HCT116 (cell line): Measurements from ENCODE around the gene BDNF. TPM values are rescaled to one million over a fixed set of nuclear protein-coding genes. Genes with fewer than 3 reads are reported as not detected.

ENCODE experiments used
- ATAC-seq: fragments of 200-7000 bp; cut with Tn5 transposase; 2 replicates; pipeline ENCODE4 v1.9.1; 2020; ENCODE audit warnings: mild to moderate bottlenecking, moderate library complexity
- BruUV-seq: library from RNA; stranded (reverse); fragments of 400-500 nt; replicated peaks from 2 replicates; lab custom pipeline; 2021; lab: Mats Ljungman, UMichigan
- CTCF ChIA-PET: fragments of 300-600 bp; sonication (Branson Sonifier 250); formaldehyde crosslinking; loops from one replicate; lab custom pipeline; 2021; ENCODE audit warnings: antibody characterized with exemption; lab: Charles Lee
- POLR2A ChIA-PET: fragments of 300-600, 350-600 bp; sonication (Branson Sonifier 250); formaldehyde crosslinking; loops from one replicate; lab custom pipeline; 2021; ENCODE audit warnings: antibody characterized with exemption; lab: Charles Lee
- RAD21 ChIA-PET, 2 experiments: fragments of 300-600 bp; sonication (Branson Sonifier 250); formaldehyde crosslinking; loops; one replicate each; lab custom pipeline; 2023; ENCODE audit warnings: low total read pairs in 2 of 2; ENCODE audit not compliant: uncharacterized antibody in 2 of 2, unreplicated experiment in 2 of 2, low non-redundant PET in 1 of 2; lab: Charles Lee
- DNase-seq: peaks from one replicate; pipeline ENCODE4 v3.0.0-alpha.2; 2010; ENCODE audit warnings: low read depth, low spot score
- H2AFZ ChIP-seq: fragments of 200-600 bp; shearing (Covaris generic), sonication (generic); 2 replicates; pipeline ENCODE4 v1.6.1; 2017; ENCODE audit warnings: low read depth, mixed run types, mixed read lengths, antibody characterized with exemption, low read length; ENCODE audit not compliant: poor library complexity, severe bottlenecking
- H3K27ac ChIP-seq: 2 replicates; pipeline ENCODE4 v1.5.1; 2012; ENCODE audit warnings: low read depth, low read length
- H3K27me3 ChIP-seq: fragments of 200-600 bp; sonication (generic); 2 replicates; pipeline ENCODE4 v1.6.1; 2016; ENCODE audit warnings: mixed run types, low read length, mixed read lengths; ENCODE audit not compliant: insufficient read depth
- H3K36me3 ChIP-seq, 2 experiments: fragments of 200-500 bp in 1 of 2; fragments of 200-600 bp in 1 of 2; sonication (Bioruptor generic) in 1 of 2; sonication (generic) in 1 of 2; 2 replicates each; pipeline versions ENCODE4 v1.5.1 to v1.6.1; 2014 to 2016; ENCODE audit warnings: low read length in 2 of 2, inconsistent platforms in 1 of 2, mixed read lengths in 1 of 2, mixed run types in 1 of 2; ENCODE audit not compliant: insufficient read depth in 2 of 2, control insufficient read depth in 1 of 2
- H3K4me1 ChIP-seq, 2 experiments: fragments of 200-600 bp in 1 of 2; sonication (generic) in 1 of 2; 2 replicates each; pipeline versions ENCODE4 v1.5.1 to v1.6.1; 2012 to 2017; ENCODE audit warnings: low read length in 2 of 2, inconsistent platforms in 1 of 2, mild to moderate bottlenecking in 1 of 2, mixed read lengths in 1 of 2, mixed run types in 1 of 2, moderate library complexity in 1 of 2; ENCODE audit not compliant: insufficient read depth in 2 of 2, control insufficient read depth in 1 of 2
- H3K4me2 ChIP-seq: fragments of 200-600 bp; sonication (generic); 2 replicates; pipeline ENCODE4 v1.6.1; 2017; ENCODE audit warnings: mixed run types, low read length, mixed read lengths
- H3K4me3 ChIP-seq, 2 experiments: fragments of 200-600 bp in 1 of 2; sonication (generic) in 1 of 2; replicated peaks in 1 of 2; 2 replicates each; pipeline ENCODE4 v1.5.1; 2011 to 2016; ENCODE audit warnings: low read length in 2 of 2, control low read depth in 1 of 2, low read depth in 1 of 2, mild to moderate bottlenecking in 1 of 2, mixed read lengths in 1 of 2, mixed run types in 1 of 2
- H3K79me2 ChIP-seq: fragments of 200-600 bp; sonication (generic); 2 replicates; pipeline ENCODE4 v1.6.1; 2017; ENCODE audit warnings: mild to moderate bottlenecking, mixed run types, low read length, moderate library complexity, mixed read lengths; ENCODE audit not compliant: insufficient read depth
- H3K9ac ChIP-seq: fragments of 200-600 bp; sonication (generic); 2 replicates; pipeline ENCODE4 v1.6.1; 2016; ENCODE audit warnings: low read length, mixed read lengths
- H3K9me2 ChIP-seq: fragments of 200-600 bp; sonication (generic), shearing (Covaris generic); 2 replicates; pipeline ENCODE4 v1.6.1; 2017; ENCODE audit warnings: mixed run types, mild to moderate bottlenecking, moderate library complexity; ENCODE audit not compliant: insufficient read depth
- H3K9me3 ChIP-seq, 2 experiments: fragments of 200-500 bp in 1 of 2; fragments of 200-600 bp in 1 of 2; sonication (Bioruptor generic) in 1 of 2; sonication (generic) in 1 of 2; 2 replicates each; pipeline ENCODE4 v1.6.1; 2014 to 2017; ENCODE audit warnings: low read length in 2 of 2, mixed read lengths in 2 of 2, inconsistent platforms in 1 of 2, low read depth in 1 of 2, mild to moderate bottlenecking in 1 of 2, mixed run types in 1 of 2, moderate library complexity in 1 of 2; ENCODE audit not compliant: control insufficient read depth in 1 of 2, insufficient read depth in 1 of 2
- H4K20me1 ChIP-seq: fragments of 200-600 bp; sonication (generic), shearing (Covaris generic); 2 replicates; pipeline ENCODE4 v1.6.1; 2017; ENCODE audit warnings: mixed run types, mild to moderate bottlenecking, moderate library complexity; ENCODE audit not compliant: insufficient read depth
- CEBPB ChIP-seq: IDR thresholded peaks from 2 replicates; pipeline ENCODE4 v1.6.1; 2012; ENCODE audit warnings: low read depth
- EGR1 ChIP-seq: IDR thresholded peaks from 2 replicates; pipeline ENCODE4 v1.6.1; 2012; ENCODE audit warnings: low read depth
- ELF1 ChIP-seq: IDR thresholded peaks from 2 replicates; pipeline ENCODE4 v1.6.1; 2012; ENCODE audit warnings: low read depth, borderline replicate concordance
- EZH2 ChIP-seq: fragments of 200-600 bp; sonication (generic); IDR thresholded peaks from 2 replicates; pipeline ENCODE4 v1.6.1; 2017; ENCODE audit warnings: antibody characterized with exemption, mixed run types
- FOSL1 ChIP-seq: IDR thresholded peaks from 2 replicates; pipeline ENCODE4 v1.6.1; 2012; ENCODE audit warnings: low read depth
- JUND ChIP-seq: IDR thresholded peaks from 2 replicates; pipeline ENCODE4 v1.6.1; 2012
- POLR2AphosphoS5 ChIP-seq: IDR thresholded peaks from 2 replicates; pipeline ENCODE4 v1.6.1; 2011; ENCODE audit warnings: mild to moderate bottlenecking, low read depth, low read length, moderate library complexity
- RAD21 ChIP-seq: IDR thresholded peaks from 2 replicates; pipeline ENCODE4 v1.6.1; 2012; ENCODE audit warnings: low read depth, mild to moderate bottlenecking
- SIN3A ChIP-seq: IDR thresholded peaks from 2 replicates; pipeline ENCODE4 v1.6.1; 2012; ENCODE audit warnings: low read depth
- SP1 ChIP-seq: IDR thresholded peaks from 2 replicates; pipeline ENCODE4 v1.6.1; 2012; ENCODE audit warnings: low read depth
- TCF7L2 ChIP-seq: IDR thresholded peaks from 2 replicates; pipeline ENCODE4 v1.7.0; 2011; ENCODE audit warnings: borderline replicate concordance, inconsistent platforms; ENCODE audit not compliant: insufficient read depth, insufficient read length; ENCODE audit errors: extremely low read depth
- YY1 ChIP-seq: IDR thresholded peaks from 2 replicates; pipeline ENCODE4 v1.6.1; 2011; ENCODE audit warnings: low read length, low read depth, moderate library complexity, mild to moderate bottlenecking; ENCODE audit not compliant: insufficient replicate concordance; ENCODE audit errors: extremely low read depth
- ZBTB33 ChIP-seq: IDR thresholded peaks from 2 replicates; pipeline ENCODE4 v1.6.1; 2011; ENCODE audit warnings: mild to moderate bottlenecking, low read length, moderate library complexity; ENCODE audit not compliant: insufficient replicate concordance; ENCODE audit errors: extremely low read depth
- intact Hi-C: fragments of 100-400 bp; cut with micrococcal nuclease; formaldehyde crosslinking; loops from 2 replicates; pipeline ENCODE4 v1.10.0; 2022
- total RNA-seq: library from RNA; stranded (reverse); gene quantifications from one replicate; pipeline ENCODE4 v1.2.1, GENCODE V29; 2021; ENCODE audit not compliant: unreplicated experiment
- TF ChIP-seq, protein P1 (sequence below): IDR thresholded peaks from 2 replicates; pipeline ENCODE4 v1.6.1; 2012
- TF ChIP-seq, protein P2 (sequence below), 3 experiments: fragments of 200-600 bp in 1 of 3; sonication (generic) in 1 of 3; IDR thresholded peaks in 2 of 3; conservative IDR thresholded peaks in 1 of 3; 2 replicates each; pipeline ENCODE4 v1.5.1; 2012 to 2017; ENCODE audit warnings: low read depth in 2 of 3, low read length in 2 of 3, antibody characterized with exemption in 1 of 3, borderline replicate concordance in 1 of 3, control low read depth in 1 of 3, mild to moderate bottlenecking in 1 of 3, mixed read lengths in 1 of 3, mixed run types in 1 of 3, moderate library complexity in 1 of 3; ENCODE audit not compliant: insufficient read depth in 1 of 3

The BDNF gene
- total RNA-seq, 1 experiment from 2014 or later, result 22.0 TPM

DNA sequence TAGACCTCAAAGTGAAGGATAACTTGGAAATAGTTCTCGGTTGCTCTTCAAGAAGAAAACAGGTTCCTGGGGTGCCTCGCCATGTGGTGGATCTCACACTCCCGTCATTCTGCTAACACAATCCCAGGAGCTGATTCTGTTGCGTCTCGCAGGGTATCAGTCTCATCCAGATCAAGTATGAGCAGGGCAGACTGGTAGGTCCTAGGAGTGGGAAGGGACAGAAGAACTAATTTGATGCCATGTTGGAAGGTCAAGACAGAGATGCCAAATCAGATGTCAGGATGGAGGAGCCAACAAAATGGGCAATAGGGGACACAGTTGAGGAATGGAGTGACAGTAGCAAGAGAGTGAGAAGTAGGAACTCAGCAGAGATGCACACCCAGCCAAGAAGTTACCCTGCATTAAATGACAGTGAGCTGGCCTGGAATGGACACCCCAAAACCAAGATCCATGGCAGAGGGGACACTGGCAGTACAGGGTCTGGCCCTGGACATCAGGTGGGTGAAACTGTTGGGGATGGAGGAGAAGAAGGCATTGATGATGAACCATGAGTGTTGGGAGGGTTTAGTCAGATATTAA is 76.2 kb downstream of the BDNF start:
- DNase-seq (no peak), ATAC-seq (no peak)
- H3K4me3 ChIP-seq, result no peak overlapping the region
- no peaks in the 10 kb centered on the region for H3K79me2 ChIP-seq
- H3K36me3 ChIP-seq, result no peaks in the 10 kb centered on the region
- BruUV-seq, result no TSS peak
- no peak overlapping the region for H3K4me2 ChIP-seq
- H4K20me1 ChIP-seq, result no peaks in the 10 kb centered on the region
- no peaks in the 10 kb centered on the region for H3K9me2 ChIP-seq
- H3K27me3 ChIP-seq, result no peaks in the 10 kb centered on the region
- POLR2A ChIA-PET, result no interaction called here
- RAD21 ChIA-PET, result no interaction called here
- H3K9ac ChIP-seq, result no peak overlapping the region
- H3K27ac ChIP-seq, result no peak overlapping the region
- H3K9me3 ChIP-seq, result no peaks in the 10 kb centered on the region
- intact Hi-C loops, result no loop called here
- no peak overlapping the region for H2AFZ ChIP-seq
- CTCF ChIA-PET, result no interaction called here
- peaks cover 0 to 1% of the 10 kb centered on the region in 2 experiments; a peak in 1 of 4 replicates for H3K4me1 ChIP-seq
- TF ChIP-seq YY1, result no peak
- TF ChIP-seq ELF1, result no peak
- no peak for TF ChIP-seq EGR1
- TF ChIP-seq SIN3A, result no peak
- TF ChIP-seq POLR2AphosphoS5, result no peak
- TF ChIP-seq RAD21, result no peak
- TF ChIP-seq JUND, result no peak
- TF ChIP-seq, protein P1, sequence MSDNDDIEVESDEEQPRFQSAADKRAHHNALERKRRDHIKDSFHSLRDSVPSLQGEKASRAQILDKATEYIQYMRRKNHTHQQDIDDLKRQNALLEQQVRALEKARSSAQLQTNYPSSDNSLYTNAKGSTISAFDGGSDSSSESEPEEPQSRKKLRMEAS, result no peak
- TF ChIP-seq TCF7L2, result no peak
- no peak for TF ChIP-seq ZBTB33
- TF ChIP-seq, protein P2, sequence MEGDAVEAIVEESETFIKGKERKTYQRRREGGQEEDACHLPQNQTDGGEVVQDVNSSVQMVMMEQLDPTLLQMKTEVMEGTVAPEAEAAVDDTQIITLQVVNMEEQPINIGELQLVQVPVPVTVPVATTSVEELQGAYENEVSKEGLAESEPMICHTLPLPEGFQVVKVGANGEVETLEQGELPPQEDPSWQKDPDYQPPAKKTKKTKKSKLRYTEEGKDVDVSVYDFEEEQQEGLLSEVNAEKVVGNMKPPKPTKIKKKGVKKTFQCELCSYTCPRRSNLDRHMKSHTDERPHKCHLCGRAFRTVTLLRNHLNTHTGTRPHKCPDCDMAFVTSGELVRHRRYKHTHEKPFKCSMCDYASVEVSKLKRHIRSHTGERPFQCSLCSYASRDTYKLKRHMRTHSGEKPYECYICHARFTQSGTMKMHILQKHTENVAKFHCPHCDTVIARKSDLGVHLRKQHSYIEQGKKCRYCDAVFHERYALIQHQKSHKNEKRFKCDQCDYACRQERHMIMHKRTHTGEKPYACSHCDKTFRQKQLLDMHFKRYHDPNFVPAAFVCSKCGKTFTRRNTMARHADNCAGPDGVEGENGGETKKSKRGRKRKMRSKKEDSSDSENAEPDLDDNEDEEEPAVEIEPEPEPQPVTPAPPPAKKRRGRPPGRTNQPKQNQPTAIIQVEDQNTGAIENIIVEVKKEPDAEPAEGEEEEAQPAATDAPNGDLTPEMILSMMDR (IDR thresholded peaks at IDR 0.05 in 2 of 3, conservative IDR thresholded peaks at IDR 0.05 in 1 of 3; ENCODE audit: borderline replicate concordance in 1 of 3, insufficient read depth in 1 of 3, low read depth in 2 of 3, low read length in 2 of 3), result no peak
- no peak for TF ChIP-seq SP1
- TF ChIP-seq FOSL1, result no peak
- no peak for TF ChIP-seq EZH2
- TF ChIP-seq CEBPB, result no peak
- TF ChIP-seq, all 23 proteins: peak for 0
